HUES64 (cell line): ENCODE results near the gene IFNB1.

Source experiments
- H3K27ac ChIP-seq: 2 replicates; pipeline ENCODE4 v1.7.0; 2013; ENCODE audit warnings: low read depth, low read length, inconsistent platforms
- H3K27me3 ChIP-seq: 2 replicates; pipeline ENCODE4 v1.6.1; 2013; ENCODE audit warnings: mild to moderate bottlenecking, low read length; ENCODE audit not compliant: insufficient read depth
- H3K36me3 ChIP-seq: 2 replicates; pipeline ENCODE4 v1.6.1; 2013; ENCODE audit warnings: mild to moderate bottlenecking, low read length; ENCODE audit not compliant: insufficient read depth
- H3K4me1 ChIP-seq: 2 replicates; pipeline ENCODE4 v1.6.1; 2013; ENCODE audit warnings: mild to moderate bottlenecking, low read length, moderate library complexity; ENCODE audit not compliant: insufficient read depth
- H3K4me3 ChIP-seq: 2 replicates; pipeline ENCODE4 v1.5.1; 2013; ENCODE audit warnings: mild to moderate bottlenecking, low read length, moderate library complexity
- H3K9ac ChIP-seq: 2 replicates; pipeline ENCODE4 v1.6.1; 2013; ENCODE audit warnings: mild to moderate bottlenecking, low read depth, low read length
- H3K9me3 ChIP-seq: 2 replicates; pipeline ENCODE4 v1.6.1; 2013; ENCODE audit warnings: low read depth, low read length; ENCODE audit not compliant: insufficient read depth
- WGBS: fragments of 150-250, 120-280 bp; methylation state at CpG from one replicate; pipeline ENCODE4 v1.1.7; 2013; ENCODE audit warnings: missing lambda C conversion rate; 5-methylcytosine and 5-hydroxymethylcytosine counted together

The IFNB1 gene

DNA sequence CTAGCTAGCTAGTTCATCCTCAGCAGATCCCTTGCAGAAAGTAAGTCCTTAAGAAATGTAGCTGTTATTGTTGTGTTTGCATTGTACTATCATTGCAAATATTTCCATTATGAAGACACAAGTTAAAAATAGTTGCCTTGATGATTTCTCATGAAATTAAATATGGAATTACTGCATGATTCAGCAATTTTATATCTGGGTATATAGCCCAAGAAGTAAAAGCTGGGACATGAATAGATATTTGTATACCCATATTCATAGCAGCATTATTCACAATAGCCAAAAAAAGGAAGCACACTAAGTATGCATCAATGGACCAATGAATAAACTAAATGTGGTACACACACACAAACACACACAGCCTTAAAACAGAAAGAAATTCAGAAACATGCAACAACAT lies 6.8 kb downstream of the IFNB1 start:
- no peak overlapping the region for H3K4me3 ChIP-seq
- H3K9ac ChIP-seq = no peak overlapping the region
- no peaks in the 10 kb centered on the region for H3K27me3 ChIP-seq
- peaks cover 20% of the 10 kb centered on the region for H3K4me1 ChIP-seq
- no peaks in the 10 kb centered on the region for H3K36me3 ChIP-seq
- no peak overlapping the region for H3K27ac ChIP-seq
- H3K9me3 ChIP-seq = no peaks in the 10 kb centered on the region

GRCh38 chr9:21070171-21070571 lies 7.6 kb downstream of the IFNB1 start:
- Histone ChIP-seq H3K9me3 (no peaks in the 10 kb centered on the region), H3K9ac (no peak overlapping the region), H3K4me1 (peaks cover 14% of the 10 kb centered on the region; the same call in 1 of the 2 replicates), H3K27ac (no peak overlapping the region), H3K4me3 (no peak overlapping the region), H3K27me3 (no peaks in the 10 kb centered on the region), H3K36me3 (no peaks in the 10 kb centered on the region)
- 75% methylated on average over 4 of the region's 4 CpGs for WGBS

DNA sequence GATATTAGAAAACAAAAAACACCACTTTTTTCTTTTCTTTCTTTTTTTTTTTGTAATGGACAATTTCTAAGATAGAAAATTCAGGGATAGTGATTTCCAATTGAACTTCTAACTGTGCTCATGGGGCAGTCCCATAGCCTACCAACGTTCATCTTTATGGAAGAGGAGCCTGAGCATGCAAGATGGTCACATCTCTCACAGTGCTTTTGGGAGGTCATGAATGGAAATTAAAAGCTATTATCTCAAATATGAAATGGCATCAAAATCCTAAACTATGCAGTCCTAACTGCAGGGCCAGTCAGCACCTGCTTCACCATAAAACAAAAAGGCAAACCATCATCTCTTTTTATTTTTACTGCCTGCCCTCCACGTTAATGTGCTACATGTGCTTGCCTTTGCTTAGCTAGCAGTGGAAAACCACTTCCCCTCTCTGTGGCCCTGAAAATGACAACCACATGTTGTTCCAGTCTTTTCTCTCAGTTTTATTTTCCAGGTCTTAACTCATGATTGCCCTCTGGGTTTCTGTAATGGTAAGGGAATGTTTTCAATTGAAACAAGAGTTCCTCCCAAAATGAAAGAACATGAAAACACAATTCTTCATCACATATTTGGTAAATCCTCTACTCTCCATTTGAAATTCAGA lies 16.7 kb downstream of the IFNB1 start:
- Histone ChIP-seq H3K36me3 (no peaks in the 10 kb centered on the region), H3K27me3 (no peaks in the 10 kb centered on the region), H3K9ac (no peak overlapping the region), H3K4me1 (no peaks in the 10 kb centered on the region), H3K4me3 (no peak overlapping the region), H3K27ac (no peak overlapping the region), H3K9me3 (no peaks in the 10 kb centered on the region)
- WGBS = 88% methylated on average over 2 of the region's 2 CpGs

DNA sequence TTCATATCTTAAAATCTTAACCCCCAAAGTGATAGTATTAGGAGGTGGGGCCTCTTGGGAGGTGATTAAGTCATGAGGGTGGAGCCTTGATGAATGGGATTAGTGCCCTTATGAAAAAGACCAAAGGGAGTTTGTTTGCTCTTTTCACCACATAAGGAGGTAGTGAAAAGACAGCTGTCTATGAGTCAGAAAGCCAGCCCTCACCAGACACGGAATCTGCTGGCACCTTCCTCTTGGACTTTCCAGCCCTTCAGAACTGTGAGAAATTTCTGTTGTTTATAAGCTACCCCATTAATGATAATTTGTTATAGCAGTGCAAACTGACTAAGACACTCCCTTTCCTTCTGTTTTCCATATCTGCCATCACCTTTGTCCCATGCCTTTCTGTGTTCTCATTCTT lies 20.8 kb downstream of the IFNB1 start:
- no peak overlapping the region for H3K27ac ChIP-seq
- H3K9ac ChIP-seq = no peak overlapping the region
- H3K4me3 ChIP-seq = no peak overlapping the region
- WGBS = no CpG with 5 or more reads among the region's 1 CpG
- H3K4me1 ChIP-seq = no peaks in the 10 kb centered on the region
- no peaks in the 10 kb centered on the region for H3K27me3 ChIP-seq
- no peaks in the 10 kb centered on the region for H3K9me3 ChIP-seq
- H3K36me3 ChIP-seq = no peaks in the 10 kb centered on the region

DNA sequence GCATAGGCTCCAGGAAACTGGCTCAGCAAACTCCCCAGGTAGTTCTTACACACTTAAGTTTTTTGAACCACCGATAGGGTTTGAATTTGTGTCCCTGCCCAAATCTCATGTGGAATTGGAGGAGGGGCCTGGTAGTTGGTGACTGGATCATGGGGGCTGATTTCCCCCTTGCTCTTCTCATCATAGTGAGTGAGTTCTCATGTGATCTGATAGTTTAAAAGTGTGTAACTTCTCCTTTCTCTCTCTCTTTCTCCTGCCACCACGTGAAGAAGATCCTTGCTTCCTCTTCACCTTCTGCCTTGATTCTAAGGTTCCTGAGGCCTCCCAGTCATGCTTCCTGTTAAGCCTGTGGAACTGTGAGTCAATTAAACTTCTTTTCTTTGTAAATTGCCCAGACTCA lies 23.9 kb downstream of the IFNB1 start:
- H3K27me3 ChIP-seq = no peaks in the 10 kb centered on the region

GRCh38 chr9:21047281-21047691 lies 30.5 kb downstream of the IFNB1 start:
- 94% methylated on average over 2 of the region's 2 CpGs for WGBS

More for the DNA sequence above, 23.9 kb downstream of the IFNB1 start:
- no peaks in the 10 kb centered on the region for H3K36me3 ChIP-seq
- no peak overlapping the region for H3K4me3 ChIP-seq
- no peak overlapping the region for H3K27ac ChIP-seq
- no peak overlapping the region for H3K9ac ChIP-seq
- WGBS = 84% methylated on average over 2 of the region's 2 CpGs
- no peaks in the 10 kb centered on the region for H3K9me3 ChIP-seq
- no peaks in the 10 kb centered on the region for H3K4me1 ChIP-seq

GRCh38 chr9:21043841-21044240 lies 33.9 kb downstream of the IFNB1 start:
- Histone ChIP-seq H3K27me3 (no peaks in the 10 kb centered on the region), H3K27ac (no peak overlapping the region), H3K9ac (no peak overlapping the region), H3K9me3 (no peaks in the 10 kb centered on the region), H3K4me3 (no peak overlapping the region), H3K4me1 (no peaks in the 10 kb centered on the region), H3K36me3 (no peaks in the 10 kb centered on the region)
- 95% methylated on average over 3 of the region's 3 CpGs for WGBS

More at GRCh38 chr9:21047281-21047691, 30.5 kb downstream of the IFNB1 start:
- Histone ChIP-seq H3K9me3 (no peaks in the 10 kb centered on the region), H3K4me1 (no peaks in the 10 kb centered on the region), H3K4me3 (no peak overlapping the region), H3K9ac (no peak overlapping the region), H3K36me3 (no peaks in the 10 kb centered on the region), H3K27ac (no peak overlapping the region), H3K27me3 (no peaks in the 10 kb centered on the region)

GRCh38 chr9:21042466-21042865 lies 35.3 kb downstream of the IFNB1 start:
- 93% methylated on average over 4 of the region's 4 CpGs for WGBS
- Histone ChIP-seq H3K4me3 (no peak overlapping the region), H3K27ac (no peak overlapping the region), H3K9me3 (no peaks in the 10 kb centered on the region), H3K36me3 (no peaks in the 10 kb centered on the region), H3K4me1 (peaks cover 1% of the 10 kb centered on the region; the same call in 1 of the 2 replicates), H3K9ac (no peak overlapping the region), H3K27me3 (no peaks in the 10 kb centered on the region)

DNA sequence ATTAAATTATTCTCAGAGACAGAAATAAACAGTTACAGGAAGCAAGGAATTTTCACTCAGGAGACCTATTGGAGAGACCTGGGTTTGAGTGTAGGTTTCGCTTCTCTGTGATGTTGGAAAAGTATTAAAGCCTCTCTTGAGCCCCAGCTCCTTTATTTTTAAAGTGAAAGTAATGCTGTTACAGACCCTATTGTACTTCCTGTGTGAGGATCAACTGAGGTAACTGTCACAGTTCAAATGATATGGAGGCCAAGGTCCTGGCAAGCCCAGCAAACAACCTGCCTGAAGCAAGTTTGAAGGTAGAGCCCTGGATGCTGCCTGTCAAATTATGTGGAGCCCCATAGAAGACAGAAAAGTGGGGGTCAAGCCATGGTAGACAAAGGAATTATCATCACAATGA lies 38.4 kb downstream of the IFNB1 start:
- Histone ChIP-seq H3K9me3 (no peaks in the 10 kb centered on the region), H3K9ac (no peak overlapping the region), H3K27me3 (no peaks in the 10 kb centered on the region), H3K4me1 (peaks cover 8% of the 10 kb centered on the region), H3K27ac (no peak overlapping the region), H3K36me3 (no peaks in the 10 kb centered on the region), H3K4me3 (no peak overlapping the region)
- WGBS = 91% methylated on average over 1 of the region's 1 CpG

DNA sequence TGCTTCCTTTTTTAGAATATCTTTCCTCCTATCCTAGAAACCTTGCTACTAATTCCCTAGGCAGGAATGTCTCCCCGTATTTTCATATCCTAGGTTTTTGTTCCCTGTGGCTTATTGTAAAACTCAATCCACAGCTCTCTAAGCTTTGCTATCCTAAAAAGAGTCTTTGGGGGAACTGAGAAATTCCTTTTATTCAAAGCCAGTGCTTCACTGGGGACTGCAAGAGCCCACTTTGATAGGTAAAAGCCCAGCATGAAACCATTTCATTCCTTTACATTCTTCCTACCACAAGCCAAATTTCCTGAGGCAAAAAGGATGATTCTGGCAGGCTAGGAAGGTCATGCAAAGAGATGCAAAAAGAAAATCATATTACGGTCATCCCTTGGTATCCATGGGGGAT lies 40.5 kb downstream of the IFNB1 start:
- Histone ChIP-seq H3K36me3 (no peaks in the 10 kb centered on the region), H3K9me3 (no peaks in the 10 kb centered on the region), H3K27me3 (no peaks in the 10 kb centered on the region), H3K4me3 (no peak overlapping the region), H3K9ac (no peak overlapping the region), H3K27ac (no peak overlapping the region), H3K4me1 (peaks cover 8% of the 10 kb centered on the region)
- 49% methylated on average over 2 of the region's 2 CpGs for WGBS

DNA sequence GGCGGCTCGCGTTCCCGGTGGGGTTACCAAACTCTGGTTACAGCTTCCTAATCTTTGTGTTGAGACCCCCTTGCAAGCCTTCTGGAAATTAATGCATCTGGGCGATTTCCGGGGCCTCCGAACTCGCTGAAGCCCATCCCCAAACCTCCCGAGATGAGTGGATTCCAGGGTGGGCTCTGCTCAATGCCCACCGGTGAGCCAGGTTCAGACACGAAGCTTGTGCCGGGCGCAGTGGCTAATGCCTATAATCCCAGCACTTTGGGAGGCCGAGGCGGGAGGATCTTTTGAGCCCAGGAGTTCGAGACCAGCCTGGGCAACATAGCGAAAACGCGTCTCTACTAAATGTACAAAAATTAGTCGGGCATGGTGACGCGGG lies 45.9 kb downstream of the IFNB1 start:
- Histone ChIP-seq H3K9ac (peak overlapping the region; percentile 60), H3K4me3 (peak overlapping the region; percentile 53), H3K27me3 (no peaks in the 10 kb centered on the region), H3K27ac (peak overlapping the region; percentile 7; the same call in 1 of the 2 replicates), H3K36me3 (no peaks in the 10 kb centered on the region), H3K9me3 (no peaks in the 10 kb centered on the region), H3K4me1 (peaks cover 12% of the 10 kb centered on the region)
- WGBS = 77% methylated on average over 22 of the region's 22 CpGs
